Embryonic facial prominence (tissue), 1 donor: Measurements from ENCODE around the gene CCDC102A.

Experiments
- DNase-seq: peaks from one replicate; pipeline ENCODE4 v3.0.0-alpha.2; 2016; ENCODE audit errors: extremely low spot score

Gene CCDC102A

DNA sequence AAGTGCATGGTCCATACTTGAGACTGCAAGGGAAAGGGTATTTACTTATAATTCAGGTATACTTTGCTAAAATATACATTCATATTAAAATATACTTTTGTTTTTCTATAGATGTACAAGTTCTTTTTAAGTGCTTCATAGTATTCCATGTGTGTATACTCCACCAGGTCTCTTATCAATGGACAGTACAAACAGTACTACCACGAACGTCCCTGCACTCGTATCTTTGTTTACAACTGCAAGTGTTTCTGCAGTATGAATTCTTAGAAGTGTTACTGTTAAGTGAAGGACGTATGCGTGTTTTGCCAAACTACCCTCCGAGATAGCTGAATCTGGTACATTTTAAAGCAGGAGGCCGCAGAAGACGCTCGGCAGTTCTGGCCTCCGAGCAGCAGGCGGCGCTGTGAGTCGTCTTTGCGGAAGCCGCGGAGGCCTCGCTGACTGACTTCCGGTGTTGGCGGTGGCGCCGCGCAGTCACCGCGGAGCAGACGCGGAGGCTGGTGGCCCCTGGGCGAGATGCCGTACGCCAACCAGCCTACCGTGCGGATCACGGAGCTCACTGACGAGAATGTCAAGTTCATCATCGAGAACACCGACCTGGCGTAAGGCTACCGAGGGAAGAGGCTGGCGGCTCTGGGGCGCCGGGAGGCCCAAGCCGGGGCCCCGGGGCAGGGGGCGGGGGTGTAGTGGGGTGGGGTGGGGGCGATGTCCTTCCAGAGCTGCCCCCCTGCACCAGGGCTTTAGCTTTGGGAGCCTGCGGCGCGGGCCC, 74.0 kb downstream of the CCDC102A start, which contains the start of gene POLR2C:
Gene POLR2C (plus strand): TSS at position 471 of the 769 bp plus-strand sequence. CDS start 46 bp downstream, at position 517.
- peak; percentile 66 for DNase-seq
